H9 (cell line): ENCODE measurements around the gene CDH26. TPM values are rescaled to one million over a fixed set of nuclear protein-coding genes. Genes with fewer than 3 reads are reported as not detected.

ENCODE experiments used
- DNase-seq: peaks from one replicate; pipeline ENCODE4 v3.0.0-alpha.2; 2017
- H2AFZ ChIP-seq: one replicate; pipeline ENCODE4 v1.6.1; 2013; ENCODE audit warnings: mild to moderate bottlenecking, low read length, control low read depth, moderate library complexity
- H2AK5ac ChIP-seq: 2 replicates; pipeline ENCODE4 v1.6.1; 2013; ENCODE audit warnings: low read length, control low read depth, mixed read lengths; ENCODE audit not compliant: insufficient read length
- H2BK120ac ChIP-seq: one replicate; pipeline ENCODE4 v1.6.1; 2013; ENCODE audit warnings: low read depth, mild to moderate bottlenecking, low read length, control low read depth, inconsistent platforms; ENCODE audit not compliant: poor library complexity, severe bottlenecking
- H2BK12ac ChIP-seq: 2 replicates; pipeline ENCODE4 v1.6.1; 2013; ENCODE audit warnings: low read length, control low read depth, mixed read lengths, low read depth; ENCODE audit not compliant: insufficient read length
- H2BK15ac ChIP-seq: 2 replicates; pipeline ENCODE4 v1.6.1; 2013; ENCODE audit warnings: low read depth, low read length, control low read depth
- H2BK20ac ChIP-seq: one replicate; pipeline ENCODE4 v1.6.1; 2013; ENCODE audit warnings: low read depth, mild to moderate bottlenecking, low read length, control low read depth, inconsistent platforms; ENCODE audit not compliant: poor library complexity, severe bottlenecking
- H2BK5ac ChIP-seq: 2 replicates; pipeline ENCODE4 v1.6.1; 2013; ENCODE audit warnings: low read length, control low read depth, mixed read lengths; ENCODE audit not compliant: insufficient read length
- H3K14ac ChIP-seq: 2 replicates; pipeline ENCODE4 v1.6.1; 2013; ENCODE audit warnings: low read length, control low read depth; ENCODE audit not compliant: insufficient read depth
- H3K18ac ChIP-seq: 2 replicates; pipeline ENCODE4 v1.6.1; 2013; ENCODE audit warnings: low read depth, mild to moderate bottlenecking, mixed read lengths, low read length, control low read depth; ENCODE audit not compliant: insufficient read length
- H3K23ac ChIP-seq: 2 replicates; pipeline ENCODE4 v1.6.1; 2013; ENCODE audit warnings: low read length, control low read depth, mixed read lengths, low read depth; ENCODE audit not compliant: insufficient read length
- H3K23me2 ChIP-seq: 2 replicates; pipeline ENCODE4 v1.6.1; 2013; ENCODE audit warnings: low read depth, mild to moderate bottlenecking, mixed read lengths, low read length, control low read depth; ENCODE audit not compliant: insufficient read length, poor library complexity, severe bottlenecking
- H3K27ac ChIP-seq: 2 replicates; pipeline ENCODE4 v1.5.1; 2013; ENCODE audit warnings: low read length, control low read depth, mixed read lengths, low read depth; ENCODE audit not compliant: insufficient read length
- H3K27me3 ChIP-seq: 2 replicates; pipeline ENCODE4 v1.6.1; 2013; ENCODE audit warnings: low read length, control low read depth, inconsistent platforms; ENCODE audit not compliant: insufficient read depth
- H3K4ac ChIP-seq: 2 replicates; pipeline ENCODE4 v1.6.1; 2013; ENCODE audit warnings: low read depth, mild to moderate bottlenecking, control low read depth, inconsistent platforms, low read length, moderate library complexity
- H3K4me1 ChIP-seq: 2 replicates; pipeline ENCODE4 v1.6.1; 2013; ENCODE audit warnings: low read length, control low read depth, inconsistent platforms; ENCODE audit not compliant: insufficient read depth
- H3K4me2 ChIP-seq: 2 replicates; pipeline ENCODE4 v1.6.1; 2013; ENCODE audit warnings: low read length, control low read depth, mixed read lengths; ENCODE audit not compliant: insufficient read length, insufficient read depth
- H3K56ac ChIP-seq: 2 replicates; pipeline ENCODE4 v1.6.1; 2013; ENCODE audit warnings: low read depth, mild to moderate bottlenecking, mixed read lengths, low read length, control low read depth; ENCODE audit not compliant: insufficient read length
- H3K79me1 ChIP-seq: 2 replicates; pipeline ENCODE4 v1.6.1; 2013; ENCODE audit warnings: low read depth, mild to moderate bottlenecking, moderate library complexity, low read length, control low read depth, inconsistent platforms; ENCODE audit not compliant: insufficient read depth, poor library complexity, severe bottlenecking
- H3K79me2 ChIP-seq: 2 replicates; pipeline ENCODE4 v1.6.1; 2013; ENCODE audit warnings: low read length, control low read depth, inconsistent platforms; ENCODE audit not compliant: insufficient read depth
- H3K9ac ChIP-seq: 2 replicates; pipeline ENCODE4 v1.6.1; 2013; ENCODE audit warnings: low read length, control low read depth, mixed read lengths; ENCODE audit not compliant: insufficient read length; ENCODE audit errors: extremely low read depth
- H3K9me3 ChIP-seq: one replicate; pipeline ENCODE4 v1.6.1; 2013; ENCODE audit warnings: low read depth, low read length, inconsistent platforms; ENCODE audit not compliant: control insufficient read depth
- H3T11ph ChIP-seq: one replicate; pipeline ENCODE4 v1.6.1; 2013; ENCODE audit warnings: mild to moderate bottlenecking, low read length, control low read depth, inconsistent platforms
- H4K20me1 ChIP-seq: one replicate; pipeline ENCODE4 v1.6.1; 2013; ENCODE audit not compliant: control insufficient read depth, insufficient read length, insufficient read depth
- H4K5ac ChIP-seq: 2 replicates; pipeline ENCODE4 v1.6.1; 2013; ENCODE audit warnings: low read depth, mild to moderate bottlenecking, mixed read lengths, low read length, control low read depth; ENCODE audit not compliant: insufficient read length
- H4K8ac ChIP-seq: replicated peaks from 2 replicates; pipeline ENCODE4 v1.6.1; 2013; ENCODE audit warnings: low read length, control low read depth, mixed read lengths, low read depth; ENCODE audit not compliant: insufficient read length
- H4K91ac ChIP-seq: 2 replicates; pipeline ENCODE4 v1.6.1; 2013; ENCODE audit warnings: low read depth, mild to moderate bottlenecking, moderate library complexity, mixed read lengths, low read length, control low read depth; ENCODE audit not compliant: insufficient read length
- H3K27ac Mint-ChIP-seq, 3 experiments: 2 replicates in 2 of 3; 3 replicates in 1 of 3; pipeline ENCODE4 v1.8.0; 2020 to 2021; ENCODE audit warnings: mixed read lengths in 3 of 3, mild to moderate bottlenecking in 1 of 3, moderate library complexity in 1 of 3
- H3K27me3 Mint-ChIP-seq: 2 replicates; pipeline ENCODE4 v1.8.0; 2021; ENCODE audit warnings: low read depth, mild to moderate bottlenecking, moderate library complexity, mixed read lengths
- H3K36me3 Mint-ChIP-seq, 3 experiments: 2 replicates in 2 of 3; 3 replicates in 1 of 3; pipeline ENCODE4 v1.8.0; 2020 to 2021; ENCODE audit warnings: low read depth in 3 of 3, mixed read lengths in 3 of 3; ENCODE audit not compliant: insufficient read depth in 1 of 3
- H3K4me1 Mint-ChIP-seq, 2 experiments: 2 replicates each; pipeline ENCODE4 v1.8.0; 2020; ENCODE audit warnings: mixed read lengths in 2 of 2
- H3K4me3 Mint-ChIP-seq, 2 experiments: 2 replicates in 1 of 2; 3 replicates in 1 of 2; pipeline ENCODE4 v1.8.0; 2020 to 2021; ENCODE audit warnings: mild to moderate bottlenecking in 2 of 2, mixed read lengths in 2 of 2, moderate library complexity in 1 of 2
- H3K9me3 Mint-ChIP-seq, 2 experiments: 2 replicates in 1 of 2; 3 replicates in 1 of 2; pipeline ENCODE4 v1.8.0; 2020; ENCODE audit warnings: mild to moderate bottlenecking in 2 of 2, mixed read lengths in 2 of 2, moderate library complexity in 1 of 2
- WGBS: extraction: QIAGEN DNeasy Blood & Tissue Kit; methylation state at CpG from one replicate; pipeline ENCODE4 v1.1.7; 2013; ENCODE audit warnings: missing lambda C conversion rate, low lambda C conversion rate, mixed read lengths; ENCODE audit not compliant: insufficient read length; ENCODE audit errors: extremely low coverage; 5-methylcytosine and 5-hydroxymethylcytosine counted together
- total RNA-seq: library from RNA; stranded (reverse); gene quantifications from 2 replicates; pipeline ENCODE4 v1.2.1, GENCODE V29; 2021
- TF ChIP-seq, protein P1 (sequence below): fragments of 200-600 bp; sonication (generic); conservative IDR thresholded peaks from 3 replicates; pipeline ENCODE4 v1.8.0; 2021; ENCODE audit warnings: antibody characterized with exemption, mild to moderate bottlenecking

CDH26 gene
- total RNA-seq, 1 experiment from 2014 or later: 0.79 TPM

DNA sequence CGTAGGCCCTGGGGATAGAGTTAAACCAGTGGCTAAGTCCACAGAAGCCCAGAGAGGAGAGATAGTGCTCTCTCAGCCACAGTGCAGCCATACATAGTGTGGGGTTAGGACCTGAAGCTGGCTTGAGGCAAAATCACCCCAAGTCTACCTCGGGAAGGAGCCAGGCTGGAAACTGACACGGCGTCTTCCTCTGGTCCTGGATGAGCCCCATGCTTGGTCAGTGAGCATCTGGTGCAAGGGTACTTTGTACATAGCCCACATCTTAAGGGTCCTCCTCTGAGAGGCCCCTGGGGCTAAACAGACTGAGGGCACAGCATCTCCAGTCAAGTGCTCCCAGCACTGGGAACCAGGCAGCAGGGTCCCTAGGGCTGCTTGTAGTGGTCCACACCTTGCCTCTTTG is 45.6 kb downstream of the CDH26 start:
- no peak overlapping the region for H2AK5ac ChIP-seq
- H3K4me2 ChIP-seq: no peak overlapping the region
- no peak overlapping the region for H3K27ac Mint-ChIP-seq
- H3K4me3 Mint-ChIP-seq: no peak overlapping the region
- no peak overlapping the region for H3K27ac ChIP-seq
- H3K18ac ChIP-seq: no peak overlapping the region
- no peak overlapping the region for H2BK120ac ChIP-seq
- no CpG with 5 or more reads among the region's 4 CpGs for WGBS
- peaks cover 10% of the 10 kb centered on the region in 2 experiments; a peak in 3 of 4 replicates for H3K4me1 Mint-ChIP-seq
- no peaks in the 10 kb centered on the region for H3K27me3 ChIP-seq
- no peaks in the 10 kb centered on the region for H3K36me3 Mint-ChIP-seq
- H3K4ac ChIP-seq: no peak overlapping the region
- peaks cover 2% of the 10 kb centered on the region; the same call in 1 of the 2 replicates for H3K27me3 Mint-ChIP-seq
- no peaks in the 10 kb centered on the region for H3K79me1 ChIP-seq
- no peak overlapping the region for H4K5ac ChIP-seq
- H2AFZ ChIP-seq: no peak overlapping the region
- TF ChIP-seq, protein P1, sequence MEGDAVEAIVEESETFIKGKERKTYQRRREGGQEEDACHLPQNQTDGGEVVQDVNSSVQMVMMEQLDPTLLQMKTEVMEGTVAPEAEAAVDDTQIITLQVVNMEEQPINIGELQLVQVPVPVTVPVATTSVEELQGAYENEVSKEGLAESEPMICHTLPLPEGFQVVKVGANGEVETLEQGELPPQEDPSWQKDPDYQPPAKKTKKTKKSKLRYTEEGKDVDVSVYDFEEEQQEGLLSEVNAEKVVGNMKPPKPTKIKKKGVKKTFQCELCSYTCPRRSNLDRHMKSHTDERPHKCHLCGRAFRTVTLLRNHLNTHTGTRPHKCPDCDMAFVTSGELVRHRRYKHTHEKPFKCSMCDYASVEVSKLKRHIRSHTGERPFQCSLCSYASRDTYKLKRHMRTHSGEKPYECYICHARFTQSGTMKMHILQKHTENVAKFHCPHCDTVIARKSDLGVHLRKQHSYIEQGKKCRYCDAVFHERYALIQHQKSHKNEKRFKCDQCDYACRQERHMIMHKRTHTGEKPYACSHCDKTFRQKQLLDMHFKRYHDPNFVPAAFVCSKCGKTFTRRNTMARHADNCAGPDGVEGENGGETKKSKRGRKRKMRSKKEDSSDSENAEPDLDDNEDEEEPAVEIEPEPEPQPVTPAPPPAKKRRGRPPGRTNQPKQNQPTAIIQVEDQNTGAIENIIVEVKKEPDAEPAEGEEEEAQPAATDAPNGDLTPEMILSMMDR: no peak
- no peaks in the 10 kb centered on the region for H4K20me1 ChIP-seq
- no peak for DNase-seq
- no peak overlapping the region; the same call in 1 of the 2 replicates for H3K14ac ChIP-seq
- H2BK15ac ChIP-seq: no peak overlapping the region
- H2BK5ac ChIP-seq: no peak overlapping the region
- H2BK12ac ChIP-seq: no peak overlapping the region
- H3K9me3 Mint-ChIP-seq: no peaks in the 10 kb centered on the region
- H3K4me1 ChIP-seq: no peaks in the 10 kb centered on the region
- no peaks in the 10 kb centered on the region for H3K23me2 ChIP-seq
- no peak overlapping the region for H2BK20ac ChIP-seq
- H3T11ph ChIP-seq: no peak overlapping the region
- H3K56ac ChIP-seq: no peak overlapping the region
- H3K9ac ChIP-seq: no peak overlapping the region
- H3K9me3 ChIP-seq: no peaks in the 10 kb centered on the region
- no peak overlapping the region for H4K91ac ChIP-seq
- H3K79me2 ChIP-seq: no peaks in the 10 kb centered on the region
- H3K23ac ChIP-seq: no peak overlapping the region
- H4K8ac ChIP-seq: no peak overlapping the region
